Measurements from ENCODE around the gene SLIT3.

GRCh38 chr5:169039592-169039991 lies 261.3 kb downstream of the SLIT3 start:
- no peak for TF ChIP-seq CTCF (IDR thresholded peaks at IDR 0.05; ENCODE audit: low read depth, low read length)
- TF ChIP-seq POLR2A (IDR thresholded peaks at IDR 0.05; ENCODE audit: extremely low read depth, insufficient read length), result no peak
- TF ChIP-seq MAX (IDR thresholded peaks at IDR 0.05; ENCODE audit: low read depth, low read length), result no peak
- TF ChIP-seq MYC (IDR thresholded peaks at IDR 0.05; ENCODE audit: low read depth, low read length), result no peak

Data from NB4 (cell line).